Activated CD4-positive, alpha-beta T cell treated with anti-CD3 and anti-CD28 coated beads, Interleukin-10, Interleukin-2, amounts not matched to agents 100 ng/mL and 50 ng/mL, durations not matched to agents 16 hours and 8 hours (primary cell): ENCODE measurements around the gene PSEN2.

Experiments used
- DNase-seq: peaks from one replicate; pipeline ENCODE4 v3.0.0-alpha.2; 2020

Gene PSEN2

DNA sequence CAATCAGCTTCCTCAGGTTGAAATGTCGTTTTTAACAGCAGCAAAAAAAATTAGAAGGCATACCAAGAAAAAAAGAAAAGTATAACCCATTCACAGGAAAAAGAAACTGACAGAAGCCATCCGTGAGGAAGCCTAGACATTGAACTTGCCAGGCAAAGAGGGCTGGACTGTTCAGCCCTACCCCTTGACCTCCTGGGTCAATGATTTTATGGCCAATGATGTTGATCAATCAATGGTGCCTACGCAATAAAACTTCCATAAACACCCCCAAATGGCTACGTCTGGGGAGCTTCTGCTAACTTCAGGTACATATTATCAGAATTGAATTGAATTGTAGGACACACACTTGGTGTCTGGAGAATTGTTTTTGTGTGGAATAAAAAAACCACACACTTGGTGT is 4.8 kb upstream of the PSEN2 start:
- no peak for DNase-seq

DNA sequence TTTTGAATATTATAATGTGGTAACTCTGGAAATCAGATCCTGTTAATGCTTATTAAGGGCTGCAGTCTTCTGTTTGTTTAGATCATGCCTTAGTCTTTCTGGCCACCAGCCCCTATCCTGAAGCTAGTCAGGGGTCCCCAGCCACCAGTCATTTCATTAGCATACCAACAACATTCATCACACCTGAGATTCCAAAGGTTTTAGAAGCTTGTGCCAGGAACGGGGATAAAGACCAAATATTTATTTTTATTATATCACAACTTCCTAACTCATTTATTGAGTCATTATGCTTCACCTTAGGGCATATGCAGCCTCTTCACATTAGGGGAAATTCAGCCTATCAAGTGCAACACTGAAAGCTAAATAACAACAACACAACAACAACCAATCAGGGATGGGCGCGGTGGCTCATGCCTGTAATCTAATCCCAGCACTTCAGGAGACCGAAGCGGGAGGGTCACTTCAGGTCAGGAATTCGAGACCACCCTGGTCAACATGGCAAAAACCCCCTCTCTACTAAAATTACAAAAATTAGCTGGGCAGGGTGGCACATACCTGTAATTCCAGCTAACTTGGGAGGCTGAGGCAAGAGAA is 2.9 kb upstream of the PSEN2 start:
- no peak for DNase-seq

DNA sequence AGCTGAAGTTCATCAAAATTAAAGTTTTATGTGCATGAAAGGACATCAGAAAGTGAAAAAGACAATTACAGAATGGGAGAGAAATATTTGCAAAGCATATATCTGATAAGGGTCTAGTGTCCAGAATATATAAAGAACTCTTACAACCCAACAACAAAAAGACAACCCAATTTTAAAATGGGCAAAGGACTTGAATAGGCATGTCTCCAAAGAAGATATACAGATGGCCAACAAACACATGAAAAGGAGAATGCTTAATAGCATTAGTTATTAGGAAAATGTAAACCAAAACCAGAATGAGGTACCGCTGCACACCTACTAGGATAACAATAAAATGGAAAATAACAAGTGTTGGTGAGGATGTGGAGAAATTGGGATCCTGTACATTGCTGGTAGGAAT is 1.7 kb upstream of the PSEN2 start:
- no peak for DNase-seq

DNA sequence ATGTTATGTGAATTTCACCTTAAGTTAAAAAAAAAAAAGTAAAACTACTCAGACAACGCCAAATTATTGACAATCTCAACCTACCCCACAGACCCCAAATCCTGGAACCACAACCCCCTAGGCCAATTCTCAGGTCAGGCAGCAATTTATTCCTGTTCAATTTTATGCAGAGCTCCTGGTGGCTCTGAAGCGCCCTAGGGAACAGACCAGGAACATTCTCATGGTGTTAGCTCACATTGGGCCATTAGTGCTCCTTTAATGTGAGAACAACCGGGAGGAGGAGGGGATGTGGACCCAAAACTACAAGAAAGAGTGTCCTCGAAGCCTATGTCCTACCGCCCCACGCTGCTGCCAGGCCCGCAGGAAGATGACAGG is 403 bp upstream of the PSEN2 start:
- DNase-seq, result no peak

DNA sequence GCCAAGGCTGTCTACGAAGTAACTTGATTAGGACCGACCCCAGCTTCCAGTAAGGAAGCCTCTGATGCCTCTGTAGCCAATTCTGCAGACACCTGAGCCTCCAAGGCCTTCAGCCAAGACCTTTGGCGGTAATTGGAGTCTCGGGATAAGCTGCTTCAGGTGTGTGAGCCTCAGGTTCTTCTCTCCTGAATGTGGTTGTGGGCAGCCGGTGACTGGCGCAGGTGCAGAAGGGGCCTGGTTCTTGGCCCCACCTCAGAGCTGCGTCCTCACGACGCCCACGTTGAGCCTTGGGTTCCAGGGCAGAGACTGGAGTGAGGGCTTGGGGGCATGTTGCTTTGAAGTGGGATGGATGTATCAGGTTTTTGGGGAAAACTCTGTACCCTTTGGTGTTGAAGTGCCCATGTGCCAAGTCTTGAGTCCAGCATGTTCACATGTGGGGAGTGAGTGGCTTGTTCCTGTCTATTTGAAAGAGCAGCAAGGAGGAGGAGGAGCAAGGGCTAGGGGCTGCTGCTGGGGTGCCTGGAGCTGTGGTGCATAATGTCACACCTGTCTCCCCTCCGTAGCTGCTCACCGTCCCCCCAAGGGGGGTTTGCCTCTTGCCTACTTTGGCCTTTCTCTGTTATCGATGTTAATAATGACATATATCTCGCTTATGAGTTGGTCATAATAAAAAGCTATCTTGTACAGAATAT is 1.4 kb downstream of the PSEN2 start:
- DNase-seq, result no peak

DNA sequence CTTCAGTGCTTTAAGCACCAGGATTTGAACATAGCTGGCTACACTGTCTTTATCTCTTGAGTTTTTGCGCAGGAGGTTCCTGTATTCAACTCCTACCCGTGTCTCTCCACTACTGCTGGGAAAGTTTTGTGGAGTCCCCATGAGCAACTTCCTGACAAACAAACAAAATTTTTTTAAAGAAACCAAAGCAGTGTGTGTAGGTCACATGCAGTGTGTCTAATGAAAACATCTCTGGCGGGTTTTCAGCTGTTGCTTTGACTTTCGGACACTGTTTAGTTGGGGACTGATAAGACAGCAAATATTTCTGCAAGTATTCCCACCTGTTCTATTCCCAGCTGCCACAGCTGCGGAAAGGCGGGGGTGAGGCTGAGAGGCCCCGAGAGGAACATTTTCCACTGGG is 2.0 kb downstream of the PSEN2 start:
- DNase-seq, result no peak

DNA sequence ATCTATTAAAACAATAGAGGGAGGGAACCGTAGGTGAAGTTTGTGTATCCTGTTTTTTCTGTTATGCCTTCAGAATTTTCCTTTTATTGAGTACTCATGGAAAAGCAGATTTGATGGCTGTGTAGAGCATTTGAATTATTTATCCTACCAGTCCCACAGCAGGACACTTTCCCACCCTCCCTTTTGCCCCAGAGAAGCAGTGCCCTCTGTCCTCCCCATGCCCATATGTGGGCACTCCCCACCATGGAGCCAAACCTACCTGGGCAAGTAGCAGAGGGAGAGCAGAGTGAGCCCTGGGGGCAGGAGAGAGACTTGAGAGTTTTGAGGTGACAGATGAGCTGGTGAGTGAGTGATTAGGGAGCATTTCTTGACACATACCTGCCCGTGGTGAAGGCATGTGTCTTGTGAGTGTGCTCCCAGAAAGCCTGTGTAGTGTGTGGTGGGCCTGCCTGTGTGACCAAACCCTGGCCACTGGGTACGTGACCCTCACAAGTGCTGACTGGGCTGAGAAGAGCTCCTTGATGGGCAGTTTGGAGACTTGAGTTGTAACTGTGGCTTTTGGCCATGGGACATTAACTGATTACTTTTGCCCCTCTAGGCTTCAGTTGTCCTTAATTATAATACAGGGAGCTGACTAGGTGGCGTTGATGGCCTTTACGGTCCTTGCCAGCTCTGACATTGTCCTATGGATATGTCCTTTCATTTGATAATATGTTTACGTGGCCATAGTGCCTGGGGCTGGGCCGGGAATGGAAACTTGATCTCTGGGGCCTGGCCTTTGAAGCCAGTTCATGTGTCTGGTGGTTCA is 3.6 kb downstream of the PSEN2 start:
- no peak for DNase-seq

DNA sequence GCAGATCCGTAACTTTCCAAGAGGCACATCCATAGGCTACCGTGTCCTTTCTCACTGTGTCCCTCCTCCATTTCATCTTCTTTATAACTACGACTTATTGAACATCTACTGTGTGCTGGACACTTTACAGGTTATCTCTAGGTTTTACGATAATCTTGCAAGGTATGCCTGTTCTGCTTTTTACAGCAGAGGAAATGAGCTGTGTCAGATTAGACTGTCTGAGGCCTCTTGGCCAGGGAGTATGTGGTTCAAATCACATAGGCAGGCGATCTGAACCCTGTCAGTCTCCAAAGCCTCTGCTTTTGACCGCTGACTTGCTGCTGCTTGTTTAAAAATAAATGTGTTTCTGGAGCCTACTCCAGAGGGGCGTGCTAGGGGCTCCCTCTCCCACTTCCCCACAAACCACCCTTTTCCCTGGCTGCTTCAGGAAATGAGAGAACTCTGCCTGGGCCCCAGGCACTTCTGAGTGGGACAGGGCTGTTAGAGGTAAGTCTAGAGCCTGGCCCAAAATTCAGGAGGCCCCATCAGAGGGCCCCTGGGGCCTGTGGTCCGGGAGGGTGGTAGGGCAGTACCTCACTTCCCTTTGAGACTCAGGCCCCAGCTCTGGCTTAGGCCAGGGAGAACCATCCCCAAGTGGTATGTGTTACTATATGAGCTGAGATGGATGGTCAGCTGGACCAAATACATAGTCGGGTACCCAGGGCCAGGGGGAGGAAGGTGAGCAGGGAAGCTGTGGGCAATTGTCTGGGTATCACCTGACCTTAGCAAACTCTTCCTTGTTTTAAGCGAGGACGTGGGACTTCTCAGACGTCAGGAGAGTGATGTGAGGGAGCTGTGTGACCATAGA is 4.4 kb downstream of the PSEN2 start:
- DNase-seq, result no peak

DNA sequence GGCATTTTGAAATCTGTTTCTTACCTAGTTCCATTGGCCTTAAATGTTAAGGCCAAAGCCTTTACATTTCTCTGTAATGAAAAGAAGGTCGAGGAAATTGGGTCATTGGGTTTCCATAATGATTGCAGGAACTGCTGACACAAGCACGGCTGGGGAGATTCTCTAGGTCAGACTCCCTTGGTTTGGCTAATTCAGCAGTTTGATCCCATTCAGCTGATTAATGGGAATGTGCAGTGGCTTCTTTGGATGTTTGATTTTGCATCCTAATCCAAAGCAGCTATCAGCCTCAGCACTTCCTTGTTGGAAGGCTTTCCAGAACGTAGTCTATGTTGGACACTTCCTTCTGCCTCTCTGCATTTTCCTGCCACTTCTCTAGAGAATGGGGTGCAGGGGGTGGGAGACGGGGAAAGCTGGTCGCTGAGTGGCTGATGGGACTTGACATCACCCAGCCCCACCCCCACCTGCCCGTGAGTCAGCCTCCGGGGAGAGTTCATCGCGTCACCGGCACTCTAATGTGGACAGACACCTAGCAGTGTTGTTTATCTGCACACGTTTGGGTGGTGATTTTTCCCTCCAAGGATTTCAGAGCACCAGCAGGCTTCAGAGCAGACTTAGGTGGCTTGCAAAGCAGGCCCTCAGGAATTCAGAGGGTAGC is 5.4 kb downstream of the PSEN2 start:
- no peak for DNase-seq

DNA sequence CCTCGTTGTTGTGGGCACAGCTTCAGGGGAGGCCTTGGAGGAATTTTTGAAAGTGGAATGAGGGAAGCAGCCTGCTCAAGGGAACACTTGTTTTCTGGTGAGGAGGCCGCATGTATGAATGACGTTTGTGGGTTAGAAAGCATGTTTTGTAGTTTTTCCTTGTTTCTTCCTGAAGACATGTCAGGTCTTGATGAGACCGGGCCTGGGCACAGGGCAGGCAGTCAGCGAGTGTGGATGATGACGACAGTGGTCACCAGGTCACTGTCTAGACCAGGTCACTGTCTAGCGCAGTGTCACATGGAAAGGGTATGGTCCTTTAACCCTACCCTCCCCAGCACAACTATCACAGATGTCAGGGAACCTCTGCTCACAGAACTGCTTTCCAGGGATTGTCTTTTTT is 7.3 kb downstream of the PSEN2 start:
- DNase-seq, result no peak

DNA sequence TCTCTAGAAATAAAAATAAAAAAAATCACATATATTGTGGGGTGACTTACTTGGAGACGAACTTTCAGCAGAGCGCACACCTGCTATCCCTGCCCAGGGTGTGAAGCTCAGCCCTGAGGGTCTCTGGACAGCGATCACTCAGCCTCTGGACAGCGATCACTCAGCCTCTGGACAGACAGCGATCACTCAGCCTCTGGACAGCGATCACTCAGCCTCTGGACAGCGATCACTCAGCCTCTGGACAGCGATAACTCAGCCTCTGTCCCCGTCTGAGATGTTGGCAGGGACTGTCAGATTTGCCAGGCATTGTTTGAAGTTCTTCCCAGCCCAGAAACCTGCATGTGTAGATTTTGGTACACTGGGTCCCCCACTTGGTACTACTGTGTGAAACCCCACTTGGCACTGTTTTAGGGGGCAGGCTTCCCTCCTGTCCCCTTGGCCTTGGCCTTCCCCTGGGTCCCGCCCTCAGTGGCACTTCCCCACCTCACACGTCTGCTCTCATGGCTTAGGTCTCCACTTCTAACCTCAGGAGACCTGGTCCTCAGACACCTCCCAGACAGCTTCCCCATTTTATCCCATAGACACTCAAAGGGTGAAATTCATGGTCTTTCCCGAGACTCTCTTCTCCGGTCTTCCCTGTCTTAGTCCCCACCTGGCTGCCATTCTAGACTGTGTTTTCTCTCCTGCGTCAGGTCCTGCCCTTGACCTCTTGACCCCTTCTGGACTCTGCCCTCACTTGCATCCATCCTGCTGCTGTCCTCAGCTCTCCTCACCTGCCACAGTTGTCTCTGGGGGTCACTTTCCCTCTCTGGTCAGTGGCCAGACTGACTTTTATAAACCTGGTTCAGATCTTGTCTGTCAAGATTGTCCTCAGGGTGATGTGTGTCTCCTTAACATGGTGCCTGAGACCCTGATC is 10.2 kb downstream of the PSEN2 start:
- no peak for DNase-seq

DNA sequence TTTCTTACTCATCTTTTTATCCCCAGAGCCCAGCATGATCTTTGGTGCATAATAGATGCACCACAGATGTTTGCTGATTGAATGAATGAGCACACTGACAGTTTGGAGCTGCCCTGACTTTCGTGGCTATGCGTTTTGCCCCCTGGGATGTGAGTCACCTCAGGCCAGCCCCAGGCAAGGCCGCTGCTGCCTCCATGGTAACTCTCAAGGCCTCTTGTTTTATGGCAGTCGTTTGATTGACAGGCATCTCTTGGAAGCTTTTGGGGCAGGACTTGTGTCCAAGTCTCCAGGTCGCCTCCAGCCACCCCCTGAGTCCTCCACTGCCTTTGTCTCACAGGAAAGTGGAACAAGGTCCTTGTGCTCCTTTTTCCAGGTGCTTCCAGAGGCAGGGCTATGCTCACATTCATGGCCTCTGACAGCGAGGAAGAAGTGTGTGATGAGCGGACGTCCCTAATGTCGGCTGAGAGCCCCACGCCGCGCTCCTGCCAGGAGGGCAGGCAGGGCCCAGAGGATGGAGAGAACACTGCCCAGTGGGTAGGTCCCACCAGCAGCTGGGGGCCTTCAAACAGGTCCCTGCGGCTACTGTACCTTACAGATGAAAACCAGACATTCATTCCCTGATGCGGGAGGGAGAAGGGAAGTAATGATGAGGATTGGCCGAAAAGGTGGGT is 11.2 kb downstream of the PSEN2 start:
- no peak for DNase-seq

DNA sequence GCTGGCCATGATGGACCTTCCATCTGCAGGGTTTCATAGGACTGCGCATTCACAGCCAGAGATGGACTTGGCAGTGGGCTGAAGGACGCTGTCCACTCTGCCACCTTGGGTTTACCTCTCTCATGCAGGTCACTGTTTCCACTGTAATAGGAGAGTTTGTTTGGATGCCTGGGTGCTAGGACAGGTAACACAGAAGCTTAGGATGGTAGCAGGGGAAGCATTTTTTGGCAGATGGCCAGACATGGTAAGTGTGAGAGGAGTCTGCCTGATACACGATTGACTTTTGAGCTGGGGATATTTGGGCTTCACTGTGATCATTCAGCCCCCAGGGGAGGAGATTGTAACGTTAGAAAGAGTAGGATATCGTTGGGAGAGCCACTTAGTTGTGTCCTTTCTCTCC is 11.8 kb downstream of the PSEN2 start:
- no peak for DNase-seq

DNA sequence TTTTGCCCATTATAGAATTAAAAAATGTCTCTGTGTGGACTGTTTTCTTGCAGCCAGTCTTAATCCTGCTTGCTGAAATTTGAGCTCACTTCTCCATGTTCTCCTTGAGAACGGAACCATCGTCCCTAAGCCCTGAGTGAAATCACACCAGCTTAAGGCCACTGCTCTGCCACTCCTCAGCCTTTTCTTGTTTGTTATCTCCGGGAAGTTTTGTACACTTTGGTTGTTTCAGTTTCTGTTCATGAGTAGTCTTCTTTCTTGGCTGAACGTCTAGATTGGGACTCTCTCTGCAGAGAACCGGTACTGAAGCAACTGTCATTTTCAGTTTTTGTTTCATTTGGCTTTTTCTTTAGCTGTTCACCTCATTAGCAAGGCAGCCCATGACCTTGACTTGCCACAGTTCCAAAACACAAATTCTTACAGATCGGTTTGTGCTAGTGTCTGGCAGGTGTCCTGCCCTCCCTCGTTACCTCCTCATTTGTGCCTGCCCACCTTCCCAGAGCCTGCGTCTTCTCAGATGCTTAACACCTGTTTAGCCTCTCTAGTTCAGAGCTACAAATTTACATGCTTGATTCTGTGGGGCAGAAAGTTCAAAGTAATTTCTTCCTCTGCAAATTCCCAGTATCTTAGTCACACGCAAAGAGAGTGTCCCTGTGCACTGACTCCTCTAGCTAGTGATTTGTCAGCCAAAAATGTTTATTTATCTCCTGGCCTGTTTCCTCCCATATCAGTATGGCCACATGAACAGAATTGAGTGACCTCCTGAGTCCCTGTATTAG is 12.4 kb downstream of the PSEN2 start:
- DNase-seq, result peak; percentile 87

DNA sequence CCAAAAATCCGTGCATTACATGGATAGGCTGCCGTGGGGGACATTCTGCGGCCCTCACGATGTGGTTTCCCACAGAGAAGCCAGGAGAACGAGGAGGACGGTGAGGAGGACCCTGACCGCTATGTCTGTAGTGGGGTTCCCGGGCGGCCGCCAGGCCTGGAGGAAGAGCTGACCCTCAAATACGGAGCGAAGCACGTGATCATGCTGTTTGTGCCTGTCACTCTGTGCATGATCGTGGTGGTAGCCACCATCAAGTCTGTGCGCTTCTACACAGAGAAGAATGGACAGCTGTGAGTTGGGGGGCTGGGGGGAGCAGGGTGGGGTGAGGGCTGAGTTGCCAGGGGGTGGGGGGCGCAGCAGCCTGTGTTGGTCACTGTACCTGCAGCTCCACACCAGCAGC is 13.2 kb downstream of the PSEN2 start:
- no peak for DNase-seq

DNA sequence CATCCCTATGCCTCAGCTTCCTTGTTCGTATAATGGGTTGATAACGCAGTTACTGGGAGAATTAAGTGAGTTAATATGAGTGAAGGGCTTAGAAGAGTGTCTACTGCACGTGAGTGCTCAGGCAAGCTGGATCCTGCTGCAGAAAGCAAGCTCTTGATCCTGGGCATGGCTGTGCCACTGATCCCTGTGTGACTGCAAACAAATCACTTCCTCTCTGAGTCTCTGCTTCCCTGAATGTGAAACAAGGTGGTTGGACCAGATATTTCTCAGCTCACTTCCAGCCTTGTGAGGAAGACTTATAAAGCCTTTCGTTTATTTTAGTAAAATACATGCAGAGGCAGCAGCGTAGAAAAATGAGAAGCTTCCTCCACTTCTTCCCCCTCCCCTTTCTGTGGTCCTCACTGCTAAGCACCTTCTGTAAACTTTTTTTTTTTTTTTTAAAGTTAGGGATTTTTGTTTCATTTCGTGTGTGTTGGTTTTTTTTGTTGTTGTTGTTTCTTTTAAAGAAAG is 13.8 kb downstream of the PSEN2 start:
- no peak for DNase-seq

DNA sequence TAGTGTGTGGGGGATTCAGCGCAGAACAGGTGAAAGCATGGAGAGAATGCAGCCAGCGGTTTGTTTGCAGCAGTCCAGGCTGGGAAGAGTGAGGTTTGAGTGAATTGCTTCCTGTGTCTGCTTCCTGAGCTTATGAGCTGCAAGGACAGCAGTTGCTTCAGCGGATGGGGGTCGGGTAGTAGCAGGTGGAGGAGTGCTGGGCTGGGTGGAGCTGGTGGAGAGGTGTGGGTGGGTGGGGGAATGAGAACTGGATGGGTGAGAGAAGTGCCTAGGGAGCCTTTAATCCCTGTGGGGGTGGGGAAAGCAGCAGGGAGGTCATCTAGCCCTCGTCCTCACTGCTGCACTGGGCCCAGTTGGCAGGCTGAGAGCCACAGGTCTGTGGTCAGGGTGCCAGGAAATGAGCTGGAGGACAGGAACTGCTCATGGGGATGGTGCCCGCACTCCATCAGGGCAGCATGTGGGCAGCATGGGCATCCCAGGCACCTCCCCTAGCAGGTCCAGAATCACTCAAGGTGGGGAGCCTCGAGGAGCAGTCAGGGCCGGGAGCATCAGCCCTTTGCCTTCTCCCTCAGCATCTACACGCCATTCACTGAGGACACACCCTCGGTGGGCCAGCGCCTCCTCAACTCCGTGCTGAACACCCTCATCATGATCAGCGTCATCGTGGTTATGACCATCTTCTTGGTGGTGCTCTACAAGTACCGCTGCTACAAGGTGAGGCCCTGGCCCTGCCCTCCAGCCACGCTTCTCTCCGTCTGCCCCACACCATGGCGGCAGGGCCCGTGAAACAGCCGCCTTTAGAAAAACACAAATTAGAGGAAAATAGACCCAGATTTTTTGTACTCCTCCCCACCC is 14.8 kb downstream of the PSEN2 start:
- no peak for DNase-seq

DNA sequence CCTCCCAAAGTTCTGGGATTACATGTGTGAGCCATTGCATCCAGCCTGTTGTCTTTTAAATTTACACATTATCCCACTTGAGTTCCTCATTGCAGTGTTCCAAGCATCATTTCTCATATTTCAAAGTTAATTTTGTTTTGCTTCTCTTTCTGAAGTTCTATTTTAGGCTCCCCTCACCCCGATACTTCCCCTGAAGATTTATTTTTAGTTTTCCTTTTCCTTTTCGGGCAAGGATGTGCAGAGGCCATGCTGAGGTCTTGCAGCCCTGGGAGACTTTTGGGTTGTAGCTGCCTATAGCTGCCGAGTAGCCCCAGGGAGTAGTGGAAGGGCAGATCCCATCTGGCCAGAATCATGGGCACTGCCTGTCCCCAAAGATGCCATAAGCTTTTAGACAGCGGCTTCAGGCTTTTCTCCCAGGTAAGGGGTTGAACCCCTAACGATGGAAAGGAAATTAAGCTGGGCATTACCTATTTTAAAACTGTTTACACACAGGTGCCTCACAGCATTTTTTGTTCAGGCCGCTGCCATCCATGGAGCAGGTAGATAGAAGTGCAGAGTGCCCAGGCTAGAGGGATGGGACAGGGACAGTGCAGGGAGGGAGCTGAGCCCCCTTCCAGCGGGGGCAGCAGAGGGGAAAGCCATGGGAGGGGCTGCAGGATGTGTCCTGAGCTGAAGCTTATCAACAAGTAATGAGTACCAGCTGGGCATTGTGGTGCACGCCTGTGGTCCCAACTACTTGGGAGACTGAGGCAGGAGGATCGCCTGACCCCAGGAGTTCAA is 15.9 kb downstream of the PSEN2 start:
- no peak for DNase-seq
